ENCODE measurements around the gene PWWP2B.

DNA sequence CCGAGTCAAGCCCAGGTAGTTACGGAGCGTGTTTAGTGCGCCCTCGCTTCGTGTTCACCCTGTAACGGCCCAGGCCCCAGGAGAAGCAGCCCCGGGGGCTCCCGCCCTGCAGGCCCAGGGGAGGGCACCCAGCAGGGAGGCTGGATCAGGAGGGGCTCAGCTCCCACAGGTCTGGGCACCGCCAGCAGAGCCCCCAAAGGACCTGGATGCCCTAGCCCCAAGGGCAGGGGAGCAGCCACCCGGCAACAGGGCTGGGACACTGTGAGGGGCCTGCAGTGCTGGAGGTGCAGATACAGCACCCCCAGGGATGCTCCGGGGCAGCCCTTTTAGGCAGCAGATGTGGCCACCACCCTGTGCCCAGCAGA lies 35.2 kb downstream of the PWWP2B start:
- no peak for TF ChIP-seq EZH2phosphoT487 (IDR thresholded peaks at IDR 0.05; ENCODE audit: low read depth)
- TF ChIP-seq CTCF (IDR thresholded peaks at IDR 0.05; ENCODE audit: low read depth, low read length): no peak
